PFSK-1 (cell line): ENCODE results near the gene ANO4.

Source experiments
- POLR2AphosphoS5 ChIP-seq: IDR thresholded peaks from 2 replicates; pipeline ENCODE4 v1.6.1; 2012; ENCODE audit warnings: low read depth, mild to moderate bottlenecking, control low read depth, low read length, moderate library complexity
- SIN3A ChIP-seq: IDR thresholded peaks from 2 replicates; pipeline ENCODE4 v1.6.1; 2012; ENCODE audit warnings: mild to moderate bottlenecking, low read length, moderate library complexity, borderline replicate concordance; ENCODE audit not compliant: insufficient read depth
- TAF1 ChIP-seq: IDR thresholded peaks from 2 replicates; pipeline ENCODE4 v1.6.1; 2012; ENCODE audit warnings: low read length, control low read depth, borderline replicate concordance; ENCODE audit not compliant: insufficient read depth

DNA sequence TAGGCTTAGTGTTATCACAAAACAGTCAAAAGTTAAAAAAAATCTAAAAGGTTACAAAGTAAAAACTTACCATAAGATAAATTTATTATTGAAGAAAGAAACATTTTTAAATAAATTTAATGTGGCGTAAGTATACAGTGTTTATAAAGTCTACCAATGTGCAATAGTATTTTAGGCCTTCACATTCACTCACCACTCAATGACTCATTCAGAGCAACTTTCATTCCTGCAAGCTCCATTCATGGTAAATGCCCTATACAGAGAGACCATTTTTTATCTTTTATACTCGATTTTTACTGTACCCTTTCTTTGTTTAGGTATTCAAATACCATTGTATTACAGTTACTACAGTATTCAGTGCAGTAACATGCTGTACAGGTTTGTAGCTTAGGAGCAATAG lies 124.5 kb downstream of the ANO4 start:
- TF ChIP-seq POLR2AphosphoS5, result no peak
- no peak for TF ChIP-seq TAF1
- TF ChIP-seq SIN3A, result no peak
